GM23248 (cell line): ENCODE measurements around the gene CUX1. TPM values are rescaled to one million over a fixed set of nuclear protein-coding genes. Genes with fewer than 3 reads are reported as not detected.
A peak's percentile ranks its signal among the peaks of the same experiment; 100 is the strongest.

Source experiments
- DNase-seq: peaks from one replicate; pipeline ENCODE4 v3.0.0-alpha.2; 2015
- H2AFZ ChIP-seq: fragments of 200-600 bp; sonication (generic); 2 replicates; pipeline ENCODE4 v1.6.1; 2016; ENCODE audit warnings: antibody characterized with exemption
- H3F3A ChIP-seq: fragments of 200-600 bp; sonication (generic); 2 replicates; pipeline ENCODE4 v1.6.1; 2016; ENCODE audit warnings: mild to moderate bottlenecking, antibody characterized with exemption, mixed run types; ENCODE audit not compliant: insufficient read depth
- H3K27ac ChIP-seq: fragments of 200-600 bp; sonication (generic); 2 replicates; pipeline ENCODE4 v1.5.1; 2016; ENCODE audit warnings: mild to moderate bottlenecking
- H3K27me3 ChIP-seq: fragments of 200-600 bp; sonication (generic); replicated peaks from 2 replicates; pipeline ENCODE4 v1.6.1; 2016; ENCODE audit warnings: mild to moderate bottlenecking; ENCODE audit not compliant: insufficient read depth
- H3K36me3 ChIP-seq: fragments of 200-600 bp; sonication (generic); 2 replicates; pipeline ENCODE4 v1.6.1; 2016; ENCODE audit warnings: low read depth, mild to moderate bottlenecking
- H3K4me1 ChIP-seq: fragments of 200-600 bp; sonication (generic); 2 replicates; pipeline ENCODE4 v1.6.1; 2016; ENCODE audit warnings: mild to moderate bottlenecking; ENCODE audit not compliant: insufficient read depth
- H3K4me2 ChIP-seq: fragments of 200-600 bp; sonication (generic); one replicate; pipeline ENCODE4 v1.6.1; 2016; ENCODE audit warnings: mild to moderate bottlenecking; ENCODE audit not compliant: unreplicated experiment
- H3K4me3 ChIP-seq: fragments of 200-600 bp; sonication (generic); 2 replicates; pipeline ENCODE4 v1.5.1; 2016; ENCODE audit warnings: mild to moderate bottlenecking
- H3K79me2 ChIP-seq: fragments of 200-600 bp; sonication (generic); 2 replicates; pipeline ENCODE4 v1.6.1; 2016; ENCODE audit warnings: mild to moderate bottlenecking; ENCODE audit not compliant: insufficient read depth
- H3K9ac ChIP-seq: fragments of 200-600 bp; sonication (generic); 2 replicates; pipeline ENCODE4 v1.6.1; 2016; ENCODE audit warnings: mild to moderate bottlenecking
- H3K9me2 ChIP-seq: fragments of 200-600 bp; sonication (generic); 2 replicates; pipeline ENCODE4 v1.6.1; 2016; ENCODE audit warnings: mixed run types, mild to moderate bottlenecking, moderate library complexity; ENCODE audit not compliant: insufficient read depth
- H3K9me3 ChIP-seq: fragments of 200-600 bp; sonication (generic); one replicate; pipeline ENCODE4 v1.6.1; 2017; ENCODE audit warnings: low read depth
- H4K20me1 ChIP-seq: fragments of 200-600 bp; sonication (generic); 2 replicates; pipeline ENCODE4 v1.6.0; 2016; ENCODE audit not compliant: insufficient read depth
- EZH2 ChIP-seq: fragments of 200-600 bp; sonication (generic); IDR thresholded peaks from 2 replicates; pipeline ENCODE4 v1.6.1; 2018; ENCODE audit warnings: antibody characterized with exemption, mild to moderate bottlenecking; ENCODE audit not compliant: insufficient read depth, poor library complexity, severe bottlenecking
- EZH2phosphoT487 ChIP-seq: fragments of 200-600 bp; sonication (generic); IDR thresholded peaks from 2 replicates; pipeline ENCODE4 v1.6.1; 2018; ENCODE audit warnings: antibody characterized with exemption, moderate library complexity, mild to moderate bottlenecking, low read depth; ENCODE audit not compliant: insufficient read depth
- WGBS, 2 experiments: methylation state at CpG; one replicate each; pipeline ENCODE4 v1.1.6; 2015 to 2017; ENCODE audit warnings: low lambda C conversion rate in 2 of 2, low coverage in 1 of 2; ENCODE audit errors: missing lambda C conversion rate in 2 of 2; 5-methylcytosine and 5-hydroxymethylcytosine counted together
- in situ Hi-C: fragments of 300-500 bp; cut with MboI; formaldehyde crosslinking; loops from 2 replicates; pipeline ENCODE4 v1.15.0; 2020
- polyA plus RNA-seq: library from polyadenylated mRNA; unstranded; fragments of >200 nt; fragmentation: Nextera tagmentation; extraction: Ambion mirVana; gene quantifications from 2 replicates; pipeline ENCODE4 v1.2.1, GENCODE V29; 2016
- total RNA-seq: library from RNA; depleted of rRNA; stranded (reverse); fragments of >200 nt; shearing (Covaris generic); gene quantifications from 2 replicates; pipeline ENCODE4 v1.2.3, GENCODE V29; 2014

The CUX1 gene
- total and polyA plus RNA-seq, 2 experiments from 2014 or later, result 30.2 to 34.9 TPM

DNA sequence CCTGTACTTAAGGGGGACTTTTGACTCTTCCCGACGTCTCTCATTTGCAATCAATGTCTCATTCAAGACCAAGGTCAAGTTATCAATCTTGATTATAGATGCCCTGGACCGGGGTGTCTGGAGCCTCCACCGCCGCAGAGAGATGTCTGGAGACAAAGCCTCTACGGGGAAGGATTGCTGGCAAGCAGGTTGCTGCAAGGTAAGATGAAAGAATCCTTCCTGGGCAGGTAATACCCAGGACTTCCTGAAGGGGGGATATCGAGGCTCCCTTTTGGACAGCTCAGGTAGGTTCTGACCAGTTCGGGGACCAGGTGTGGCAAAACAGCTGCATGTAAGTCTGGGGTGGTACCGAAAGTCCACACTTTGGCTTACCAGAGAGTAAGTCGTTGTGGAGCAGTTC lies 12.5 kb upstream of the CUX1 start:
- H3K4me3 ChIP-seq, result no peak overlapping the region
- in situ Hi-C loops, result no loop called here
- WGBS, 2 experiments, result 55% methylated on average over 10 of the region's 10 CpGs

DNA sequence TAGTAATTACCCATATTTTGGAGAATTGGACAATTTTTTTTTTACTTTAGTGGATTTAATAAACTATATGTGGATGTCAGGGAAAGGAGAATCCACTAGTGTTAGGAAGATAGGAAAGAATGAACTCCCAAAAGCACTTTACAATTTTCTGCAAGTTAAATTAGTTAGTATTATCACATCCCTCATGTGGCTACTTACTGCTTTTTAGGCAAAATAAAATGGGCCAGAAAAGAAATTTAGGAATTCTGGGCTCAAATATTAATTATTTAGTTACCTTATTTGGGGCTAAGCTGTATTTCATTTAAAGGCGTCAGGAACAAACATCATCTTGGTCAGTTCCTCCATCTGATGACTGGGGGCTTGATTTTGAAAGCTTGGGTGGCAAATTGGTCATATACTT lies 4.8 kb upstream of the CUX1 start:
- 97% methylated on average over 1 of the region's 1 CpG for WGBS, 2 experiments
- no peaks in the 10 kb centered on the region for H3K9me3 ChIP-seq
- no peak overlapping the region for H3K4me2 ChIP-seq
- no peak overlapping the region for H3K9ac ChIP-seq
- no peaks in the 10 kb centered on the region for H3K9me2 ChIP-seq
- no peaks in the 10 kb centered on the region for H3K27me3 ChIP-seq
- H3F3A ChIP-seq, result 0 out of 2 replicates have a peak, but pooled peaks cover 10% of the 10 kb centered on the region
- TF ChIP-seq EZH2, result no peak
- no peak for TF ChIP-seq EZH2phosphoT487
- peaks cover 2% of the 10 kb centered on the region for H3K79me2 ChIP-seq
- no peak overlapping the region for H3K4me3 ChIP-seq
- H3K4me1 ChIP-seq, result peaks cover 3% of the 10 kb centered on the region; the same call in 1 of the 2 replicates
- no peak for DNase-seq
- in situ Hi-C loops, result loop anchor here (10.0 kb wide), 1 partner anchor 422 kb away; no protein-coding TSS in a partner anchor
- no peaks in the 10 kb centered on the region for H3K36me3 ChIP-seq
- H3K27ac ChIP-seq, result no peak overlapping the region
- no peaks in the 10 kb centered on the region for H4K20me1 ChIP-seq
- H2AFZ ChIP-seq, result no peak overlapping the region

More for the DNA sequence above, 12.5 kb upstream of the CUX1 start:
- H3K27ac ChIP-seq, result no peak overlapping the region
- H3K9ac ChIP-seq, result no peak overlapping the region
- H3K9me2 ChIP-seq, result no peaks in the 10 kb centered on the region
- no peak overlapping the region for H3K4me2 ChIP-seq
- DNase-seq, result no peak
- H3K79me2 ChIP-seq, result no peaks in the 10 kb centered on the region
- peaks cover 44% of the 10 kb centered on the region for H3K27me3 ChIP-seq
- no peaks in the 10 kb centered on the region for H3K9me3 ChIP-seq
- no peaks in the 10 kb centered on the region for H3K36me3 ChIP-seq
- no peaks in the 10 kb centered on the region for H4K20me1 ChIP-seq
- no peak overlapping the region for H2AFZ ChIP-seq
- H3K4me1 ChIP-seq, result no peaks in the 10 kb centered on the region
- TF ChIP-seq EZH2phosphoT487 (no peak), EZH2 (no peak)
- 0 out of 2 replicates have a peak, but pooled peaks cover 2% of the 10 kb centered on the region for H3F3A ChIP-seq

DNA sequence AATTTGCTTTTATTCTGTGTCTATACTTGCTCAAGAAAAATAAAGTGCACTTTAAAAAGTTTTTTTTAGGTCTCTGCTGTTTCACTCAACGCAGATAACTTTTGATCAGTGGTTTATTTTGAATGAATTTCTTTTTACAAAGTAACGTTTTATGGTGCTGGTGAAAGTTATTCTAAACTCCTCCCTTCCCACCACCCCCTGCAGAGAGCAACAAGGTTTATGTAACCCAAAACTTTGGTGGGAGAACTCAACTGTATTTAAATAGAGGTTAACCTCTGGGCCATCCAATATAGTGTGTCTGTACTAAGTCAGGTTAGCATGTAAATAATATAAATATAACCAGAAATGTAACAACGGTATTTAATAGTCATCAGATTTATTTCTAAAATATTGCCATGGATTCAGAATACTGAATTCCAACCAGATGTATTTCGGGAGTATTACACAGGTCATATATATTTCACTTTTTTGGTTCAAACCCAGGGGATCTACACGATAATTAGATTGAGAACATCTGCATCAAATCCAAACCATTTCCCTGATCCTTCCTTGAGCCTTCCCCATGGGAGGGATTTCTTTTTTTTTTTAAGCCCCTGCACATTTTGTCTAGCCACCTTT lies 3.9 kb upstream of the CUX1 start:
- 33 to 37% methylated on average over 5 of the region's 5 CpGs for WGBS, 2 experiments
- Histone ChIP-seq H2AFZ (no peak overlapping the region), H3K27me3 (no peaks in the 10 kb centered on the region), H3K4me1 (peaks cover 7% of the 10 kb centered on the region; the same call in 1 of the 2 replicates), H3K4me2 (peak overlapping the region; percentile 95), H3K4me3 (peak overlapping the region; percentile 77; the same call in 1 of the 2 replicates), H3K9me3 (no peaks in the 10 kb centered on the region), H3K79me2 (peaks cover 11% of the 10 kb centered on the region), H4K20me1 (no peaks in the 10 kb centered on the region), H3F3A (peaks cover 13% of the 10 kb centered on the region; the same call in 1 of the 2 replicates), H3K27ac (no peak overlapping the region), H3K9me2 (no peaks in the 10 kb centered on the region), H3K9ac (no peak overlapping the region), H3K36me3 (no peaks in the 10 kb centered on the region)
- TF ChIP-seq EZH2phosphoT487, result no peak
- TF ChIP-seq EZH2, result no peak
- no peak for DNase-seq
- in situ Hi-C loops, result loop anchor here (10.0 kb wide), 1 partner anchor 421 kb away; no protein-coding TSS in a partner anchor

DNA sequence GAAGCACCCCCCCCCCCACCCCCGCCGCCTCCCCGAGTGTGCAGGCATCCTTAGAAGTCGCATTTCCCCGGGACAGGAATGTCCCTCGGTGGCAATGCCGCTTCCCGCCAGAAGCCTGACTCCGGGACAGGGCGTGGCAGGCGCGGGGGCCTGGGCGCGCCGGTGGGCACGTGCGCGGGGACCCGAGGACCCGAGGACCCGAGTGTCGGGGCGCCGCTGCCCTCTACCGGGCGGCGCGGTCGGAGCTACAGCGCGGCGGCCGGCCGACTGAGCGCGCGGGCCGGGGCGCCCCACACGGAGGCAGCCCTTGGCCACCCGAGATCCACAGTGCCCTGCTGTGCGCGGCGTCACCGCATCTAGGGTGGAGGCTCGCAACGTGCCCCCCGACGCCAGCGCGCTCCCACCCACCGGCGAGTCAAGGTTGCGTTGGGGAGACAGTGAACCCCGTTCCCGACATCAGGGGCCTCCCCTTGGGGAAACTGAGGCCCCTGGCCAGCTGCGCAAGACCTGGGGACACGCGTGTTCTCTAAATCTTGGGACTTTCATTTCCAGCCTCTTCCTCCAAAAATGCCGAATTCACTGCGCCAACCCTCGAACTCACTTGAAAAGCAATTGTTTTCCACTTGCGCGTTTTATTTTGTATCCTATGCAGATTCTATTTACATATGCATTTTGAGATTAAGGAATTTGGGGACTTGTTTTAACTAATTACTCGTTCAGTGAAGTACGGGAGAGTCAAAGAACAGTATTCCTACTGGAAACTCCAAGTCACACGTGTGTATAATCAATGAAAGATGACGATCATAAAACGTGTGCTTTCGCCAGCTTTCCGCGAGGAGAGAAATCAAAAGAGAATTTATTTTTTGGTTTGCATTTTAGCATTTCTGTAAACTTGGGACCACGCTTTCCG lies 3.1 kb upstream of the CUX1 start:
- Histone ChIP-seq H2AFZ (peak overlapping the region; percentile 85), H3K79me2 (peaks cover 19% of the 10 kb centered on the region), H3K9me3 (no peaks in the 10 kb centered on the region), H3F3A (peaks cover 21% of the 10 kb centered on the region), H3K9me2 (no peaks in the 10 kb centered on the region), H3K4me3 (peak overlapping the region; percentile 77), H4K20me1 (no peaks in the 10 kb centered on the region), H3K4me1 (peaks cover 7% of the 10 kb centered on the region; the same call in 1 of the 2 replicates), H3K36me3 (no peaks in the 10 kb centered on the region), H3K27me3 (no peaks in the 10 kb centered on the region), H3K27ac (no peak overlapping the region), H3K9ac (peak overlapping the region; percentile 69), H3K4me2 (peak overlapping the region; percentile 95)
- WGBS, 2 experiments, result 1 to 2% methylated on average over 44 of the region's 74 CpGs
- in situ Hi-C loops, result loop anchor here (10.0 kb wide), 1 partner anchor 420 kb away; no protein-coding TSS in a partner anchor
- TF ChIP-seq EZH2 (no peak), EZH2phosphoT487 (no peak)
- DNase-seq, result peak; percentile 76
